ENCODE measurements around the gene SFT2D3.

SFT2D3 gene

GRCh38 chr2:127683056-127683455 lies 18.2 kb upstream of the SFT2D3 start:
- no peak for DNase-seq

- DNase-seq: no peak
Measured at GRCh38 chr2:127683757-127684156, 17.5 kb upstream of the SFT2D3 start.

- no peak for DNase-seq
Measured at GRCh38 chr2:127685410-127686080, 15.8 kb upstream of the SFT2D3 start.

- DNase-seq: no peak
Measured at GRCh38 chr2:127688405-127688804, 12.9 kb upstream of the SFT2D3 start.

- no peak for DNase-seq
Measured at GRCh38 chr2:127690696-127691095, 10.6 kb upstream of the SFT2D3 start.

- no peak for DNase-seq
Measured at GRCh38 chr2:127694986-127695385, 6.3 kb upstream of the SFT2D3 start.

GRCh38 chr2:127695491-127696472 lies 5.5 kb upstream of the SFT2D3 start:
- no peak for DNase-seq

GRCh38 chr2:127697482-127698180 lies 3.7 kb upstream of the SFT2D3 start:
- no peak for DNase-seq

GRCh38 chr2:127698553-127699355 lies 2.5 kb upstream of the SFT2D3 start:
- DNase-seq: no peak

GRCh38 chr2:127700527-127701192 lies 637 bp upstream of the SFT2D3 start:
- DNase-seq: no peak

GRCh38 chr2:127701651-127702394 lies 526 bp downstream of the SFT2D3 start:
- DNase-seq: no peak

- DNase-seq: no peak
Measured at GRCh38 chr2:127702395-127703009, 1.2 kb downstream of the SFT2D3 start.

- no peak for DNase-seq
Measured at GRCh38 chr2:127703282-127703681, 2.0 kb downstream of the SFT2D3 start.

- no peak for DNase-seq
Measured at GRCh38 chr2:127704641-127705390, 3.5 kb downstream of the SFT2D3 start.

- no peak for DNase-seq
Measured at GRCh38 chr2:127705391-127706065, 4.2 kb downstream of the SFT2D3 start.

- DNase-seq: no peak
Measured at GRCh38 chr2:127706215-127706990, 5.1 kb downstream of the SFT2D3 start.

GRCh38 chr2:127707890-127708648 lies 6.8 kb downstream of the SFT2D3 start:
- no peak for DNase-seq

- no peak for DNase-seq
Measured at GRCh38 chr2:127709336-127709735, 8.0 kb downstream of the SFT2D3 start.

Data from NCI-H2081 treated with DMSO at 0.1 percent for 48 hours (cell line).